ENCODE measurements around the gene TRAF2.
"Not testable (repeated sequence)": the region's sequence is repeated elsewhere in the genome, so short reads cannot be mapped to it uniquely, and the experiment has no call there.

The TRAF2 gene

GRCh38 chr9:136858844-136859757 is 27.2 kb upstream of the TRAF2 start:
- FAIRE-seq: no peak

GRCh38 chr9:136860529-136860928 is 25.8 kb upstream of the TRAF2 start:
- no peak for FAIRE-seq

GRCh38 chr9:136860933-136861873 is 25.1 kb upstream of the TRAF2 start:
- FAIRE-seq: no peak

GRCh38 chr9:136861874-136862457 is 24.4 kb upstream of the TRAF2 start:
- FAIRE-seq: no peak

GRCh38 chr9:136862849-136863622 is 23.3 kb upstream of the TRAF2 start:
- no peak for FAIRE-seq

- FAIRE-seq: no peak
Observed at GRCh38 chr9:136863623-136864273, 22.6 kb upstream of the TRAF2 start.

GRCh38 chr9:136865041-136865767 is 21.1 kb upstream of the TRAF2 start:
- no peak for FAIRE-seq

- FAIRE-seq: no peak
Observed at GRCh38 chr9:136865768-136866103, 20.6 kb upstream of the TRAF2 start.

GRCh38 chr9:136866898-136867421 is 19.4 kb upstream of the TRAF2 start:
- not testable (repeated sequence) for FAIRE-seq

- no peak for FAIRE-seq
Observed at GRCh38 chr9:136867480-136867879, 18.8 kb upstream of the TRAF2 start.

- FAIRE-seq: no peak
Observed at GRCh38 chr9:136867917-136868316, 18.4 kb upstream of the TRAF2 start.

GRCh38 chr9:136868644-136869043 is 17.7 kb upstream of the TRAF2 start:
- FAIRE-seq: no peak

GRCh38 chr9:136869611-136870010 is 16.7 kb upstream of the TRAF2 start:
- FAIRE-seq: not testable (repeated sequence)

GRCh38 chr9:136875155-136875554 is 11.2 kb upstream of the TRAF2 start:
- no peak for FAIRE-seq

- FAIRE-seq: no peak
Observed at GRCh38 chr9:136876476-136876875, 9.8 kb upstream of the TRAF2 start.

- no peak for FAIRE-seq
Observed at GRCh38 chr9:136880651-136881050, 5.7 kb upstream of the TRAF2 start.

- FAIRE-seq: no peak
Observed at GRCh38 chr9:136881691-136882108, 4.6 kb upstream of the TRAF2 start.

GRCh38 chr9:136882109-136882946 is 4.0 kb upstream of the TRAF2 start:
- FAIRE-seq: no peak

GRCh38 chr9:136882947-136883283 is 3.4 kb upstream of the TRAF2 start:
- not testable (repeated sequence) for FAIRE-seq

- not testable (repeated sequence) for FAIRE-seq
Observed at GRCh38 chr9:136883670-136884069, 2.6 kb upstream of the TRAF2 start.
